ENCODE results near the gene UBASH3A. TPM values are rescaled to one million over a fixed set of nuclear protein-coding genes. Genes with fewer than 3 reads are reported as not detected.

UBASH3A gene
- total and polyA plus RNA-seq, 2 donors (not counting 1 experiment from before 2014, with no cell fraction given): 0.12 to 0.33 TPM

DNA sequence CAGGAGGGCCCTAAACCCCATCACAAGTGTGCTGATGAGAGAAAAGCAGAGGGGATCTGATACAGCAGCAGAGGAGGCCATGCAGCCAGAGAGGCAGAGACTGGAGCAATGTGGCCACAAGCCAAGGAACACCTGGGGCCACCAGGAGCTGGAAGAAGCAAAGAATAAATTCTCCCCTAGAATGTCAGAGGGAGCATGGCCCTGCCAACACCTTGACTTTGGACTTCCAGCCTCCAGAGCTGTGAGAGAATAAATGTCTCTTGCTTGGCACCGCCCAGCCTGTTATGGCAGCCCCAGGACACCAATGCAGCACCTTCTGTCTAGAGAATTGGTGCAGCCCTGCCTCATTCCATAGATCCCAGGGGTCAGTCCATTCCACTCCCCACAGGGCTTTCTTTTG is 25.3 kb downstream of the UBASH3A start:
- ATAC-seq (ENCODE audit: low read depth): no peak
- POLR2A ChIA-PET: no interaction called here
- Histone ChIP-seq H3K9ac (ENCODE audit: low read length) (no peak overlapping the region), H3K36me3 (replicated peaks in 1 of 2; ENCODE audit: control extremely low read depth in 1 of 2, control insufficient read depth in 1 of 2, extremely low read depth in 1 of 2, insufficient read depth in 2 of 2, low read length in 1 of 2) (no peaks in the 10 kb centered on the region), H3K4me3 (ENCODE audit: control extremely low read depth in 1 of 5, extremely low read depth in 1 of 5, insufficient read depth in 1 of 5, low read depth in 2 of 5, low read length in 4 of 5) (no peak overlapping the region), H3K79me2 (ENCODE audit: control insufficient read depth, insufficient read depth, low read length) (no peaks in the 10 kb centered on the region), H3K9me3 (ENCODE audit: control extremely low read depth in 1 of 3, control insufficient read depth in 2 of 3, insufficient read depth in 1 of 3, low read length in 2 of 3) (peaks cover 0 to 9% (median 8%) of the 10 kb centered on the region in 3 donors), H3K4me2 (replicated peaks; ENCODE audit: low read depth, low read length, poor library complexity, severe bottlenecking) (no peak overlapping the region), H2AFZ (ENCODE audit: insufficient read depth, low read depth, low read length, poor library complexity, severe bottlenecking) (no peak overlapping the region), H4K20me1 (ENCODE audit: control insufficient read depth, insufficient read depth, low read length, poor library complexity, severe bottlenecking) (no peaks in the 10 kb centered on the region), H3K27ac (ENCODE audit: low read length in 2 of 2) (no peak overlapping the region), H3K4me1 (ENCODE audit: control insufficient read depth in 2 of 2, insufficient read depth in 2 of 2, low read length in 2 of 2) (peaks cover 18 to 28% of the 10 kb centered on the region in 2 donors), H3K27me3 (replicated peaks in 1 of 4; ENCODE audit: control extremely low read depth in 1 of 4, control insufficient read depth in 3 of 4, insufficient read depth in 4 of 4, low read length in 3 of 4) (peaks cover 0 to 21% (median 6%) of the 10 kb centered on the region in 4 experiments)
- TF ChIP-seq, protein P1, sequence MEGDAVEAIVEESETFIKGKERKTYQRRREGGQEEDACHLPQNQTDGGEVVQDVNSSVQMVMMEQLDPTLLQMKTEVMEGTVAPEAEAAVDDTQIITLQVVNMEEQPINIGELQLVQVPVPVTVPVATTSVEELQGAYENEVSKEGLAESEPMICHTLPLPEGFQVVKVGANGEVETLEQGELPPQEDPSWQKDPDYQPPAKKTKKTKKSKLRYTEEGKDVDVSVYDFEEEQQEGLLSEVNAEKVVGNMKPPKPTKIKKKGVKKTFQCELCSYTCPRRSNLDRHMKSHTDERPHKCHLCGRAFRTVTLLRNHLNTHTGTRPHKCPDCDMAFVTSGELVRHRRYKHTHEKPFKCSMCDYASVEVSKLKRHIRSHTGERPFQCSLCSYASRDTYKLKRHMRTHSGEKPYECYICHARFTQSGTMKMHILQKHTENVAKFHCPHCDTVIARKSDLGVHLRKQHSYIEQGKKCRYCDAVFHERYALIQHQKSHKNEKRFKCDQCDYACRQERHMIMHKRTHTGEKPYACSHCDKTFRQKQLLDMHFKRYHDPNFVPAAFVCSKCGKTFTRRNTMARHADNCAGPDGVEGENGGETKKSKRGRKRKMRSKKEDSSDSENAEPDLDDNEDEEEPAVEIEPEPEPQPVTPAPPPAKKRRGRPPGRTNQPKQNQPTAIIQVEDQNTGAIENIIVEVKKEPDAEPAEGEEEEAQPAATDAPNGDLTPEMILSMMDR (IDR thresholded peaks at IDR 0.05): no peak
- TF ChIP-seq EZH2 (IDR thresholded peaks at IDR 0.05; ENCODE audit: borderline replicate concordance, insufficient read depth, low read depth, low read length, poor library complexity, severe bottlenecking): no peak
- 100% methylated on average over 1 of the region's 1 CpG for WGBS (ENCODE audit: insufficient coverage)
- Mint-ChIP-seq H3K27ac (no peak overlapping the region), H3K9me3 (ENCODE audit: insufficient read depth) (peaks cover 10% of the 10 kb centered on the region), H3K4me3 (no peak overlapping the region), H3K27me3 (peaks cover 32% of the 10 kb centered on the region), H3K4me1 (peaks cover 23% of the 10 kb centered on the region)
- intact Hi-C loops (cut with micrococcal nuclease): no loop called here
- CTCF ChIA-PET: interaction anchor here (0.6 kb wide), 1 partner anchor 1480 kb away, joined by 4 read pairs; no protein-coding TSS in a partner anchor
- DNase-seq: no peak

DNA sequence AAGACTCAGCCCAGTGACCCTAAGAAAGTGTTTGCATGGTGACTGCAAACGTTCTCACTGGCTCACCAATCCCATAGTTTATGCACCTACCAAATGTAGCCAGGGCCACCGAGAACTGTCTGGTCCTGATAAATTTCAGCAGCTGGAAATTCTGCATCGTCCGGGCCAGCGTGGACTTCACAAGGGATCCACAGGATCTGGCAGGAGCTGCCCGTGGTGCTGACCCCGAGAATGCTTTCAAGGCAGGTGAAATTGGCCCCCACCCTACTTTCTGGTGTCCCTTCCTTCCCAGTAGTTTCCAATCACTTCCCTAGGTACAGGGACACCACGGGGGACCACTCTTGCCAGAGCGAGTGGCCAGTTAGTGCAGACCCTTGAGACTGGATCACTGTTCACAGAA is 26.2 kb downstream of the UBASH3A start:
- Histone ChIP-seq H2AFZ (ENCODE audit: insufficient read depth, low read depth, low read length, poor library complexity, severe bottlenecking) (no peak overlapping the region), H3K4me2 (replicated peaks; ENCODE audit: low read depth, low read length, poor library complexity, severe bottlenecking) (no peak overlapping the region), H3K36me3 (replicated peaks in 1 of 2; ENCODE audit: control extremely low read depth in 1 of 2, control insufficient read depth in 1 of 2, extremely low read depth in 1 of 2, insufficient read depth in 2 of 2, low read length in 1 of 2) (no peaks in the 10 kb centered on the region), H3K4me3 (ENCODE audit: control extremely low read depth in 1 of 5, extremely low read depth in 1 of 5, insufficient read depth in 1 of 5, low read depth in 2 of 5, low read length in 4 of 5) (no peak overlapping the region), H3K4me1 (ENCODE audit: control insufficient read depth in 2 of 2, insufficient read depth in 2 of 2, low read length in 2 of 2) (peaks cover 12 to 21% of the 10 kb centered on the region in 2 donors), H3K79me2 (ENCODE audit: control insufficient read depth, insufficient read depth, low read length) (no peaks in the 10 kb centered on the region), H3K9ac (ENCODE audit: low read length) (no peak overlapping the region), H3K27me3 (replicated peaks in 1 of 4; ENCODE audit: control extremely low read depth in 1 of 4, control insufficient read depth in 3 of 4, insufficient read depth in 4 of 4, low read length in 3 of 4) (peaks cover 0 to 23% (median 6%) of the 10 kb centered on the region in 4 experiments), H4K20me1 (ENCODE audit: control insufficient read depth, insufficient read depth, low read length, poor library complexity, severe bottlenecking) (no peaks in the 10 kb centered on the region), H3K27ac (ENCODE audit: low read length in 2 of 2) (no peak overlapping the region), H3K9me3 (ENCODE audit: control extremely low read depth in 1 of 3, control insufficient read depth in 2 of 3, insufficient read depth in 1 of 3, low read length in 2 of 3) (peaks cover 0 to 11% (median 9%) of the 10 kb centered on the region in 3 donors)
- H3K9me3 Mint-ChIP-seq (ENCODE audit: insufficient read depth): peaks cover 10% of the 10 kb centered on the region
- ATAC-seq (ENCODE audit: low read depth): no peak
- peaks cover 39% of the 10 kb centered on the region for H3K27me3 Mint-ChIP-seq
- no peak overlapping the region for H3K4me3 Mint-ChIP-seq
- ChIA-PET CTCF (no interaction called here), POLR2A (no interaction called here)
- intact Hi-C loops (cut with micrococcal nuclease): no loop called here
- H3K27ac Mint-ChIP-seq: no peak overlapping the region
- WGBS (ENCODE audit: insufficient coverage): 71% methylated on average over 9 of the region's 9 CpGs
- no peak for TF ChIP-seq EZH2 (IDR thresholded peaks at IDR 0.05; ENCODE audit: borderline replicate concordance, insufficient read depth, low read depth, low read length, poor library complexity, severe bottlenecking)
- TF ChIP-seq, protein P1 (IDR thresholded peaks at IDR 0.05): no peak
- DNase-seq: no peak
- H3K4me1 Mint-ChIP-seq: peaks cover 15% of the 10 kb centered on the region

Measured in B cell (primary cell).